ENCODE measurements around the gene LAG3. TPM values are rescaled to one million over a fixed set of nuclear protein-coding genes. Genes with fewer than 3 reads are reported as not detected.

Gene LAG3
- total and polyA plus RNA-seq, 5 experiments from 2014 or later: 0.47 to 14.5 (median 0.60) TPM

- H3K27me3 Mint-ChIP-seq: peaks cover 11 to 74% (median 42%) of the 10 kb centered on the region in 5 donors
- H3K4me1 Mint-ChIP-seq: peaks cover 30 to 51% (median 45%) of the 10 kb centered on the region in 4 donors
- H3K4me3 Mint-ChIP-seq: peak overlapping the region; percentile 70 to 94 (median 80)
- peak in 5 of 10 donors; percentile 45 to 64 (median 53) for DNase-seq
- no peaks in the 10 kb centered on the region for H3K9me3 Mint-ChIP-seq
- H3K36me3 Mint-ChIP-seq: no peaks in the 10 kb centered on the region
- peak; percentile 25 to 71 for ATAC-seq
- H3K27ac Mint-ChIP-seq: peak overlapping the region; percentile 19 to 98 (median 84)
- POLR2A ChIA-PET: interaction anchor here (1.6 to 1.7 kb wide), 2 partner anchors 12 to 17 kb away, joined by 5 read pairs; no protein-coding TSS in a partner anchor
Measured at GRCh38 chr12:6774499-6775062, 2.3 kb downstream of the LAG3 start.

DNA sequence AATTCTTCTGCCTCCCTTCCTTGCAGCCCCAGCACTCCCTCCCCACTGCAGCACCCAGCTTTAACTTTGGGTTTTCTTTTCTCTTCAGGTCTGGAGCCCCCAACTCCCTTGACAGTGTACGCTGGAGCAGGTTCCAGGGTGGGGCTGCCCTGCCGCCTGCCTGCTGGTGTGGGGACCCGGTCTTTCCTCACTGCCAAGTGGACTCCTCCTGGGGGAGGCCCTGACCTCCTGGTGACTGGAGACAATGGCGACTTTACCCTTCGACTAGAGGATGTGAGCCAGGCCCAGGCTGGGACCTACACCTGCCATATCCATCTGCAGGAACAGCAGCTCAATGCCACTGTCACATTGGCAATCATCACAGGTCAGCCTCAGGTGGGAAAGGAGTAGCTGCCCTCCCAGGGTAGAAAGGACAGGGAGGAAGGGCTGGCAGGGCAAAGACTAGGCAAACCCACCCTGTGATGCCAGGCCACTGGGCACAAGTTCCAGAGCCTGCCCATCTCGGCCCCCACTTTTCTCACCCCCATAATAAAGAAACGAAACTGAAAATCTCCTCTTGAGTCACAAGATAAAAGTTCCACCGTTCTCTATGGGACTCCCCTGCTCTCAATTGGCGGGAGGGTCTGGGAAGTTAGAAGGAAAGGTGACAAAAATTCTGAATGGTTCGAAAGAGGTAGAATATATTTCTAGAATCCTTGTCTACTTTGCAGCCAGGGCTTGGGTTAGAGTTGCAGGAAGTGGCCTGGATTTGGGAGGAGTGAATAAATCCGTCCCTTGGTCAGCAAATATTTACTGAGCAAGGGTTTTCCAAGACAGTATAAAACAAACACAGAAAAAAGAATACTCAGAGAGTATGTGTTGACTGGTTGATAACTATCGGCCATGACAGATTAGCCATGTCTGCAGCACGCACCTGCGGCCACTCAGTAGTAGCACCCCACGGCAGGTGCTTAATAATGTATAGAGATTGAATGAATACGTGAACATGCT lies 3.2 kb downstream of the LAG3 start:
- POLR2A ChIA-PET: interaction anchor here (1.7 kb wide), 1 partner anchor 17 kb away, joined by 5 read pairs; no protein-coding TSS in a partner anchor
- ATAC-seq (no peak), DNase-seq (peak in 1 of 10 donors; percentile 54)
- Mint-ChIP-seq H3K36me3 (no peaks in the 10 kb centered on the region), H3K4me3 (peak overlapping the region; percentile 70 to 94 (median 80)), H3K9me3 (no peaks in the 10 kb centered on the region), H3K4me1 (peaks cover 30 to 51% (median 45%) of the 10 kb centered on the region in 4 donors), H3K27me3 (peaks cover 11 to 65% (median 36%) of the 10 kb centered on the region in 5 donors), H3K27ac (peak overlapping the region in 8 of 10 donors; percentile 41 to 98 (median 84))

GRCh38 chr12:6777386-6777785 lies 5.1 kb downstream of the LAG3 start:
- POLR2A ChIA-PET: interaction anchor here (1.4 to 2.0 kb wide), 2 partner anchors 10 to 53 kb away, joined by 3 to 7 read pairs; no protein-coding TSS in a partner anchor
- Mint-ChIP-seq H3K36me3 (no peaks in the 10 kb centered on the region), H3K27me3 (peaks cover 7 to 46% (median 28%) of the 10 kb centered on the region in 5 donors), H3K4me1 (peaks cover 24 to 37% (median 36%) of the 10 kb centered on the region in 4 donors), H3K4me3 (peak overlapping the region in 1 of 10 donors; percentile 15), H3K9me3 (no peaks in the 10 kb centered on the region), H3K27ac (peak overlapping the region in 3 of 10 donors; percentile 17 to 44 (median 18))
- no peak for DNase-seq
- no peak for ATAC-seq

- H3K4me3 Mint-ChIP-seq: peak overlapping the region; percentile 80 to 93 (median 87)
- POLR2A ChIA-PET: interaction anchor here (0.7 to 2.0 kb wide), 5 partner anchors 11 to 229 kb away, joined by 3 to 19 read pairs (median 3); partner anchors contain the start of gene MLF2
- H3K27me3 Mint-ChIP-seq: peaks cover 7 to 42% (median 23%) of the 10 kb centered on the region in 5 donors
- H3K36me3 Mint-ChIP-seq: no peaks in the 10 kb centered on the region
- no peak for DNase-seq
- H3K27ac Mint-ChIP-seq: peak overlapping the region in 6 of 10 donors; percentile 30 to 91 (median 68)
- ATAC-seq: no peak
- H3K9me3 Mint-ChIP-seq: no peaks in the 10 kb centered on the region
- H3K4me1 Mint-ChIP-seq: peaks cover 22 to 32% (median 31%) of the 10 kb centered on the region in 4 donors
Measured at GRCh38 chr12:6778217-6778573, 5.9 kb downstream of the LAG3 start.

- ATAC-seq (peak; percentile 85 to 94), DNase-seq (peak; percentile 73 to 93 (median 84))
- Mint-ChIP-seq H3K4me1 (peaks cover 20 to 29% (median 28%) of the 10 kb centered on the region in 4 donors), H3K36me3 (no peaks in the 10 kb centered on the region), H3K27ac (peak overlapping the region; percentile 0 to 91 (median 76)), H3K27me3 (peaks cover 7 to 36% (median 21%) of the 10 kb centered on the region in 5 donors), H3K9me3 (no peaks in the 10 kb centered on the region), H3K4me3 (peak overlapping the region; percentile 80 to 93 (median 87))
- POLR2A ChIA-PET: interaction anchor here (0.7 to 2.0 kb wide), 6 partner anchors 12 to 230 kb away, joined by 3 to 19 read pairs (median 3); partner anchors contain the start of gene MLF2
Measured at GRCh38 chr12:6778574-6779550, 6.5 kb downstream of the LAG3 start.

GRCh38 chr12:6779708-6780432 lies 7.5 kb downstream of the LAG3 start:
- ATAC-seq (no peak), DNase-seq (peak in 1 of 10 donors; percentile 48)
- peaks cover 15 to 20% (median 18%) of the 10 kb centered on the region in 4 donors for H3K4me1 Mint-ChIP-seq
- H3K27ac Mint-ChIP-seq: peak overlapping the region in 1 of 10 donors; percentile 91
- peak overlapping the region in 1 of 10 donors; percentile 87 for H3K4me3 Mint-ChIP-seq
- H3K9me3 Mint-ChIP-seq: no peaks in the 10 kb centered on the region
- no peaks in the 10 kb centered on the region for H3K36me3 Mint-ChIP-seq
- peaks cover 3 to 29% (median 13%) of the 10 kb centered on the region in 5 donors for H3K27me3 Mint-ChIP-seq
- POLR2A ChIA-PET: interaction anchor here (1.0 to 2.0 kb wide), 2 partner anchors 12 to 27 kb away, joined by 3 to 19 read pairs; partner anchors contain the start of gene MLF2

DNA sequence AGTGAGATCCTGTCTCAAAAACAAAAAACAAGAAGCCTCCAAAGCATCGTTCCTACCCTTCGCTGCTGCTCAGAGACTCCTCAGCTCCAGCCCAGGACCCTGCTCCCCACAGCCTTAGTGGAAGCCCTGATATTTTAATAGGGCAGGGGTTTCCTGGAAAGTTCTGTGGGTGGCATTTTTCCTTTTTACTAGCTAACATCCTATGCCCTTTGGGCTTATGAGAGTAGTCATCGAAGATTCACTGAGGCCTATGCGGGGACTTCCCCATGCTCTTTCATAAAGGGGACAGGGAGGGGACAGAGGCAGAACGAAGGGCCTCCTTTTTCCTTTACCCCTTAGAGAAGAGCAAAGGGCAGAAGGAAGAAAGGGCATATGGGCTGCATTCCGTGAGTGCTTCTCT lies 8.3 kb downstream of the LAG3 start:
- H3K4me1 Mint-ChIP-seq: peaks cover 11 to 19% (median 12%) of the 10 kb centered on the region in 4 donors
- H3K36me3 Mint-ChIP-seq: no peaks in the 10 kb centered on the region
- peak overlapping the region in 1 of 10 donors; percentile 22 for H3K27ac Mint-ChIP-seq
- no peak overlapping the region for H3K4me3 Mint-ChIP-seq
- ATAC-seq (no peak), DNase-seq (no peak)
- POLR2A ChIA-PET: no interaction called here
- H3K27me3 Mint-ChIP-seq: peaks cover 3 to 22% (median 8%) of the 10 kb centered on the region in 5 donors
- H3K9me3 Mint-ChIP-seq: no peaks in the 10 kb centered on the region

DNA sequence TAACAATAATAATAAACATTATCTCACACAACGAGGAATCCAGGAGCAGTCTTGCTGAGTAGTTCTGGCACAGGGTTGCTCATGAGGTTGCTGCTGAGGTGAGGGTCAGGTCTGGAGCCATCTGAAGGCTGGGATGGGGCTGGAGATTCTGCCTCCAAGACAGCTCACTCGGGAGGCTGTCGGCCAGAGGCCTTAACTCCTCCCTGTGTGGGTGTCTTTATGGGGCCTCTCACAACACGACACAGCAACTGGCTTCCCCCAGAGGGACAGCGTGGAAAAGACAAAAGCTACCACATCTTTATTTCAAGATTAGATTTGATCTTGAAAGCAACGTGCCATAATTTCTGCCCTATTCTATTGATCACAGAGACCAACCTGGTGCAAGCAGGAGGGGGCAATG lies 9.8 kb downstream of the LAG3 start:
- no peak overlapping the region for H3K4me3 Mint-ChIP-seq
- H3K27me3 Mint-ChIP-seq: peaks cover 0 to 19% (median 4%) of the 10 kb centered on the region in 5 donors
- no peak overlapping the region for H3K27ac Mint-ChIP-seq
- H3K4me1 Mint-ChIP-seq: peaks cover 19 to 26% (median 24%) of the 10 kb centered on the region in 4 donors
- DNase-seq (no peak), ATAC-seq (no peak)
- H3K36me3 Mint-ChIP-seq: no peaks in the 10 kb centered on the region
- POLR2A ChIA-PET: interaction anchor here (0.6 to 1.6 kb wide), 2 partner anchors 29 to 51 kb away, joined by 3 to 4 read pairs; partner anchors contain the start of gene MLF2
- no peaks in the 10 kb centered on the region for H3K9me3 Mint-ChIP-seq

- no peak for DNase-seq
- POLR2A ChIA-PET: interaction anchor here (1.2 to 1.6 kb wide), 3 partner anchors 10 to 30 kb away, joined by 4 read pairs; partner anchors contain the start of gene MLF2
- H3K27ac Mint-ChIP-seq: no peak overlapping the region
- no peaks in the 10 kb centered on the region for H3K9me3 Mint-ChIP-seq
- H3K4me1 Mint-ChIP-seq: peaks cover 19 to 29% (median 26%) of the 10 kb centered on the region in 4 donors
- no peaks in the 10 kb centered on the region for H3K36me3 Mint-ChIP-seq
- peaks cover 0 to 10% (median 4%) of the 10 kb centered on the region in 5 donors for H3K27me3 Mint-ChIP-seq
- H3K4me3 Mint-ChIP-seq: no peak overlapping the region
- ATAC-seq: no peak
Measured at GRCh38 chr12:6782850-6783566, 10.7 kb downstream of the LAG3 start.

GRCh38 chr12:6783828-6784227 lies 11.5 kb downstream of the LAG3 start:
- H3K4me3 Mint-ChIP-seq: no peak overlapping the region
- no peaks in the 10 kb centered on the region for H3K9me3 Mint-ChIP-seq
- ATAC-seq: no peak
- H3K36me3 Mint-ChIP-seq: no peaks in the 10 kb centered on the region
- POLR2A ChIA-PET: interaction anchor here (1.2 to 1.5 kb wide), 2 partner anchors 9 to 30 kb away, joined by 4 read pairs; partner anchors contain the start of gene MLF2
- no peak overlapping the region for H3K27ac Mint-ChIP-seq
- H3K27me3 Mint-ChIP-seq: peaks cover 0 to 2% (median 0%) of the 10 kb centered on the region in 5 donors
- no peak for DNase-seq
- peaks cover 13 to 30% (median 20%) of the 10 kb centered on the region in 4 donors for H3K4me1 Mint-ChIP-seq
